ENCODE data around the gene CLMN. TPM values are rescaled to one million over a fixed set of nuclear protein-coding genes. Genes with fewer than 3 reads are reported as not detected.

Gene CLMN
- total RNA-seq, 1 donor from 2014 or later, result 6.3 TPM

GRCh38 chr14:95133282-95133681 lies 186.4 kb downstream of the CLMN start:
- Mint-ChIP-seq H3K9me3 (no peaks in the 10 kb centered on the region), H3K4me3 (peak overlapping the region; percentile 77), H3K4me1 (peaks cover 69% of the 10 kb centered on the region), H3K36me3 (peaks cover 15% of the 10 kb centered on the region), H3K27me3 (ENCODE audit: insufficient read depth, low read depth) (peaks cover 2% of the 10 kb centered on the region), H3K27ac (peak overlapping the region; percentile 95)
- H3K4me1 ChIP-seq, result peaks cover 50% of the 10 kb centered on the region
- H3K9ac ChIP-seq, result no peak overlapping the region
- peaks cover 3% of the 10 kb centered on the region for H3K36me3 ChIP-seq
- peak overlapping the region; percentile 24 for H3K4me3 ChIP-seq
- H4K20me1 ChIP-seq (ENCODE audit: low read depth), result peaks cover 38% of the 10 kb centered on the region
- H3K27ac ChIP-seq, result peak overlapping the region; percentile 67
- H3K27me3 ChIP-seq, result no peaks in the 10 kb centered on the region
- DNase-seq (ENCODE audit: low spot score), result peak; percentile 68
- TF ChIP-seq EZH2phosphoT487 (IDR thresholded peaks at IDR 0.05) (peak; percentile 50), CTCF (IDR thresholded peaks at IDR 0.05) (no peak), EZH2 (IDR thresholded peaks at IDR 0.05) (no peak)
- H3F3A ChIP-seq (ENCODE audit: low read depth), result peaks cover 23% of the 10 kb centered on the region
- no peaks in the 10 kb centered on the region for H3K9me3 ChIP-seq (ENCODE audit: low read depth)
- peak overlapping the region; percentile 71 for H3K4me2 ChIP-seq
- H2AFZ ChIP-seq (replicated peaks), result no peak overlapping the region
- peaks cover 58% of the 10 kb centered on the region for H3K79me2 ChIP-seq (ENCODE audit: low read depth)

- peaks cover 3% of the 10 kb centered on the region for H3K36me3 ChIP-seq
- H3K4me2 ChIP-seq, result peak overlapping the region; percentile 71
- no peaks in the 10 kb centered on the region for H3K9me3 ChIP-seq (ENCODE audit: low read depth)
- Mint-ChIP-seq H3K27ac (peak overlapping the region; percentile 95), H3K36me3 (peaks cover 17% of the 10 kb centered on the region), H3K27me3 (ENCODE audit: insufficient read depth, low read depth) (peaks cover 2% of the 10 kb centered on the region), H3K4me1 (peaks cover 71% of the 10 kb centered on the region), H3K4me3 (peak overlapping the region; percentile 77), H3K9me3 (no peaks in the 10 kb centered on the region)
- peaks cover 45% of the 10 kb centered on the region for H3K4me1 ChIP-seq
- H3K27ac ChIP-seq, result peak overlapping the region; percentile 31
- peak overlapping the region; percentile 24 for H3K4me3 ChIP-seq
- no peaks in the 10 kb centered on the region for H3K27me3 ChIP-seq
- H3K79me2 ChIP-seq (ENCODE audit: low read depth), result peaks cover 52% of the 10 kb centered on the region
- peaks cover 33% of the 10 kb centered on the region for H4K20me1 ChIP-seq (ENCODE audit: low read depth)
- H3F3A ChIP-seq (ENCODE audit: low read depth), result peaks cover 17% of the 10 kb centered on the region
- no peak overlapping the region for H2AFZ ChIP-seq (replicated peaks)
- no peak for DNase-seq (ENCODE audit: low spot score)
- no peak overlapping the region for H3K9ac ChIP-seq
- no peak for TF ChIP-seq EZH2 (IDR thresholded peaks at IDR 0.05)
These were observed 186.9 kb downstream of the CLMN start for GRCh38 chr14:95132760-95133159.

Small RNA genes within 50 kb of the gene (microRNA-seq; reads per million reads assigned to microRNA genes)
- gene MIR3173, result 1.5 reads per million

Small RNA genes within 50 kb of the gene (small RNA-seq; reads per million reads assigned to genes)
- not detected for gene MIR3173

Other genes starting within 250 kb of the CLMN start
- gene DICER1, start 162.4 kb downstream of the CLMN start, total RNA-seq (ENCODE audit: low replicate concordance), result 56.7 and 70.0 TPM in 2 replicates
- gene SYNE3, start 196.7 kb upstream of the CLMN start, total RNA-seq (ENCODE audit: low replicate concordance), result 0.03 and 0.06 TPM in 2 replicates
- gene GLRX5, start 215.1 kb upstream of the CLMN start, total RNA-seq (ENCODE audit: low replicate concordance), result 71.8 and 99.9 TPM in 2 replicates

Data from neural progenitor cell (in vitro differentiated cells).